ENCODE data around the gene ATXN1. TPM values are rescaled to one million over a fixed set of nuclear protein-coding genes. Genes with fewer than 3 reads are reported as not detected.

The ATXN1 gene
- total RNA-seq, 1 donor from 2014 or later: 6.1 TPM

- no peak for TF ChIP-seq CTCF (conservative IDR thresholded peaks at IDR 0.05; ENCODE audit: low read depth, low read length)
- DNase-seq (ENCODE audit: low read depth): peak; percentile 86
- H3K4me3 ChIP-seq (ENCODE audit: low read depth, low read length): no peak overlapping the region
Measured at GRCh38 chr6:16683641-16684194, 77.5 kb downstream of the ATXN1 start.

- TF ChIP-seq CTCF (conservative IDR thresholded peaks at IDR 0.05; ENCODE audit: low read depth, low read length): no peak
- no peak overlapping the region for H3K4me3 ChIP-seq (ENCODE audit: low read depth, low read length)
- peak; percentile 93 for DNase-seq (ENCODE audit: low read depth)
Measured at GRCh38 chr6:16681260-16681873, 79.9 kb downstream of the ATXN1 start.

- no peak for TF ChIP-seq CTCF (conservative IDR thresholded peaks at IDR 0.05; ENCODE audit: low read depth, low read length)
- no peak for DNase-seq (ENCODE audit: low read depth)
- no peak overlapping the region for H3K4me3 ChIP-seq (ENCODE audit: low read depth, low read length)
Measured at GRCh38 chr6:16679050-16679449, 82.2 kb downstream of the ATXN1 start.

GRCh38 chr6:16677458-16677857 is 83.8 kb downstream of the ATXN1 start:
- no peak for DNase-seq (ENCODE audit: low read depth)
- H3K4me3 ChIP-seq (ENCODE audit: low read depth, low read length): no peak overlapping the region
- TF ChIP-seq CTCF (conservative IDR thresholded peaks at IDR 0.05; ENCODE audit: low read depth, low read length): no peak

GRCh38 chr6:16676978-16677377 is 84.3 kb downstream of the ATXN1 start:
- DNase-seq (ENCODE audit: low read depth): peak; percentile 56
- TF ChIP-seq CTCF (conservative IDR thresholded peaks at IDR 0.05; ENCODE audit: low read depth, low read length): no peak
- H3K4me3 ChIP-seq (ENCODE audit: low read depth, low read length): no peak overlapping the region

GRCh38 chr6:16676376-16676775 is 84.9 kb downstream of the ATXN1 start:
- DNase-seq (ENCODE audit: low read depth): no peak
- no peak for TF ChIP-seq CTCF (conservative IDR thresholded peaks at IDR 0.05; ENCODE audit: low read depth, low read length)
- no peak overlapping the region for H3K4me3 ChIP-seq (ENCODE audit: low read depth, low read length)

GRCh38 chr6:16674801-16675392 is 86.4 kb downstream of the ATXN1 start:
- H3K4me3 ChIP-seq (ENCODE audit: low read depth, low read length): no peak overlapping the region
- no peak for DNase-seq (ENCODE audit: low read depth)

More at GRCh38 chr6:16674801-16675392, 86.4 kb downstream of the ATXN1 start:
- TF ChIP-seq CTCF (conservative IDR thresholded peaks at IDR 0.05; ENCODE audit: low read depth, low read length): no peak

Measured in epithelial cell of proximal tubule (primary cell).